ENCODE results near the gene DAAM2. TPM values are rescaled to one million over a fixed set of nuclear protein-coding genes. Genes with fewer than 3 reads are reported as not detected.

Gene DAAM2
- total and polyA plus RNA-seq, 12 donors: 6.0 to 25.9 (median 12.2) TPM

GRCh38 chr6:39806278-39806677 is 14.1 kb downstream of the DAAM2 start:
- TF ChIP-seq CTCF (IDR thresholded peaks at IDR 0.05): no peak
- Histone ChIP-seq H3K4me1 (peaks cover 0 to 65% (median 34%) of the 10 kb centered on the region in 9 donors), H3K9me3 (no peaks in the 10 kb centered on the region), H3K27ac (no peak overlapping the region), H3K4me3 (no peak overlapping the region), H3K27me3 (no peaks in the 10 kb centered on the region), H3K36me3 (no peaks in the 10 kb centered on the region)
- intact Hi-C loops (cut with DNase I): no loop called here
- no peak for ATAC-seq
- 66 to 67% methylated on average over 1 of the region's 1 CpG for WGBS, 2 donors
- no peak for DNase-seq

GRCh38 chr6:39808346-39808745 is 16.2 kb downstream of the DAAM2 start:
- no peak for ATAC-seq
- WGBS, 2 donors: 80 to 81% methylated on average over 3 of the region's 3 CpGs
- intact Hi-C loops (cut with DNase I): no loop called here
- no peak for DNase-seq
- TF ChIP-seq CTCF (IDR thresholded peaks at IDR 0.05): no peak
- Histone ChIP-seq H3K4me1 (peaks cover 0 to 70% (median 47%) of the 10 kb centered on the region in 9 donors), H3K36me3 (no peaks in the 10 kb centered on the region), H3K9me3 (no peaks in the 10 kb centered on the region), H3K4me3 (no peak overlapping the region), H3K27me3 (no peaks in the 10 kb centered on the region), H3K27ac (peak overlapping the region in 1 of 10 donors; percentile 31)

GRCh38 chr6:39808964-39809363 is 16.8 kb downstream of the DAAM2 start:
- intact Hi-C loops (cut with DNase I): no loop called here
- H3K27ac ChIP-seq: peak overlapping the region in 2 of 10 donors; percentile 22 to 31

GRCh38 chr6:39811835-39812345 is 19.7 kb downstream of the DAAM2 start:
- Histone ChIP-seq H3K27me3 (no peaks in the 10 kb centered on the region), H3K4me3 (no peak overlapping the region), H3K4me1 (peaks cover 0 to 72% (median 34%) of the 10 kb centered on the region in 9 donors), H3K27ac (peak overlapping the region in 3 of 10 donors; percentile 1 to 53 (median 33)), H3K36me3 (peaks cover 0 to 8% (median 0%) of the 10 kb centered on the region in 9 donors), H3K9me3 (no peaks in the 10 kb centered on the region)
- WGBS, 2 donors: 75 to 83% methylated on average over 3 of the region's 3 CpGs
- ATAC-seq (no peak), DNase-seq (no peak)
- no peak for TF ChIP-seq CTCF (IDR thresholded peaks at IDR 0.05)
- intact Hi-C loops (cut with DNase I): no loop called here

More at GRCh38 chr6:39808964-39809363, 16.8 kb downstream of the DAAM2 start:
- TF ChIP-seq CTCF (IDR thresholded peaks at IDR 0.05): no peak
- Histone ChIP-seq H3K36me3 (no peaks in the 10 kb centered on the region), H3K27me3 (no peaks in the 10 kb centered on the region), H3K4me1 (peaks cover 0 to 73% (median 48%) of the 10 kb centered on the region in 9 donors), H3K4me3 (no peak overlapping the region), H3K9me3 (no peaks in the 10 kb centered on the region)
- WGBS, 2 donors: 53 to 76% methylated on average over 5 of the region's 5 CpGs
- no peak for DNase-seq
- peak in 5 of 8 donors; percentile 9 to 48 (median 16) for ATAC-seq
